Stomach (tissue), 9 donors: ENCODE measurements around the gene EFNB1. TPM values are rescaled to one million over a fixed set of nuclear protein-coding genes. Genes with fewer than 3 reads are reported as not detected.
A peak's percentile ranks its signal among the peaks of the same experiment; 100 is the strongest.

ENCODE experiments used
- DNase-seq, 2 donors: peaks; one replicate each; pipeline versions ENCODE4 v3.0.0 to v3.0.0-alpha.2; 2013 to 2019
- H3K27ac ChIP-seq, 5 donors: fragments of 200-600 bp in 4 of 5; sonication (generic) in 4 of 5; one replicate each; pipeline ENCODE4 v1.5.1; 2013 to 2019; ENCODE audit warnings: mild to moderate bottlenecking in 1 of 5, moderate library complexity in 1 of 5
- H3K27me3 ChIP-seq, 3 donors: fragments of 200-600 bp; sonication (generic); one replicate each; pipeline ENCODE4 v1.5.1; 2017 to 2019; ENCODE audit warnings: mixed run types in 1 of 3
- H3K36me3 ChIP-seq, 4 donors: fragments of 200-600 bp; sonication (generic); 1 replicate in 3 of 4; 2 replicates in 1 of 4; pipeline ENCODE4 v1.5.1; 2016 to 2019
- H3K4me1 ChIP-seq, 4 donors: fragments of 200-600 bp; sonication (generic); one replicate each; pipeline ENCODE4 v1.5.1; 2016 to 2019
- H3K4me3 ChIP-seq, 4 donors: fragments of 200-600 bp; sonication (generic) in 3 of 4; one replicate each; pipeline ENCODE4 v1.5.1; 2016 to 2019; ENCODE audit warnings: mild to moderate bottlenecking in 1 of 4
- H3K9me3 ChIP-seq, 4 donors: fragments of 200-600 bp; sonication (generic); one replicate each; pipeline ENCODE4 v1.5.1; 2016 to 2019
- EP300 ChIP-seq: sonication (generic); formaldehyde crosslinking; IDR thresholded peaks from one replicate; pipeline ENCODE4 v1.6.1; 2017; ENCODE audit warnings: antibody characterized with exemption
- POLR2A ChIP-seq, 4 donors: fragments of 450-650 bp; IDR thresholded peaks; one replicate each; pipeline ENCODE4 v1.6.1; 2016; ENCODE audit warnings: antibody characterized with exemption in 4 of 4, control low read depth in 2 of 4, mild to moderate bottlenecking in 1 of 4, moderate library complexity in 1 of 4
- POLR2AphosphoS5 ChIP-seq, 3 donors: sonication (generic); formaldehyde crosslinking; IDR thresholded peaks; one replicate each; pipeline ENCODE4 v1.6.1; 2016; ENCODE audit warnings: antibody characterized with exemption in 3 of 3
- WGBS, 5 donors: extraction: QIAGEN DNeasy Blood & Tissue Kit in 3 of 5; methylation state at CpG; one replicate each; pipeline versions ENCODE4 v1.1.5 to v1.1.7; 2013 to 2018; 5-methylcytosine and 5-hydroxymethylcytosine counted together
- intact Hi-C: fragments of 100-400 bp; cut with DNase I; formaldehyde crosslinking; loops from one replicate; pipeline ENCODE4 v1.15.1; 2023; ENCODE audit warnings: low total_unique reads
- polyA plus RNA-seq, 3 donors: library from polyadenylated mRNA; stranded (reverse); fragments of 200-250 nt; gene quantifications; one replicate each; pipeline ENCODE4 v1.2.3, GENCODE V29; 2013
- total RNA-seq, 5 donors: library from RNA; depleted of rRNA; stranded (reverse); fragments of >200 nt; gene quantifications; one replicate each; pipeline versions ENCODE4 v1.1.0 to v1.2.3, GENCODE V29; 2014 to 2016
- TF ChIP-seq, protein P1 (sequence below), 7 experiments: fragments of 450-650 bp in 4 of 7; fragments of 200-600 bp in 3 of 7; sonication (generic) in 3 of 7; IDR thresholded peaks; one replicate each; pipeline ENCODE4 v1.5.1; 2016 to 2019; ENCODE audit warnings: antibody characterized with exemption in 7 of 7, control low read depth in 2 of 7, mild to moderate bottlenecking in 1 of 7
- donor health status: healthy with polysubstance abuse.
- donor health status: Bipolar disorder and iron deficiency.
- donor health status: healthy.

Gene EFNB1
- total and polyA plus RNA-seq, 8 donors, result 5.8 to 160 (median 20.0) TPM

DNA sequence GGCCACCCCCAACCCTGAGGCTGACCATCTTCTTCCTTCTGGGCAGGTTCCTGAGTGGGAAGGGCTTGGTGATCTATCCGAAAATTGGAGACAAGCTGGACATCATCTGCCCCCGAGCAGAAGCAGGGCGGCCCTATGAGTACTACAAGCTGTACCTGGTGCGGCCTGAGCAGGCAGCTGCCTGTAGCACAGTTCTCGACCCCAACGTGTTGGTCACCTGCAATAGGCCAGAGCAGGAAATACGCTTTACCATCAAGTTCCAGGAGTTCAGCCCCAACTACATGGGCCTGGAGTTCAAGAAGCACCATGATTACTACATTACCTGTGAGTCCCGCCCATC is 9.7 kb downstream of the EFNB1 start:
- H3K27ac ChIP-seq, result no peak overlapping the region
- DNase-seq, result no peak
- TF ChIP-seq POLR2A (IDR thresholded peaks at IDR 0.05), result no peak
- no peaks in the 10 kb centered on the region for H3K9me3 ChIP-seq
- 78 to 94% (median 86%) methylated on average over 2 to 8 of the region's 8 CpGs for WGBS, 5 donors
- H3K27me3 ChIP-seq, result peaks cover 0 to 6% (median 0%) of the 10 kb centered on the region in 3 donors
- H3K4me1 ChIP-seq, result peaks cover 0 to 45% (median 24%) of the 10 kb centered on the region in 4 donors
- H3K4me3 ChIP-seq, result no peak overlapping the region
- intact Hi-C loops, result loop anchor here (10.0 kb wide), 1 partner anchor 326 kb away; the partner anchor contains the start of gene PJA1
- peaks cover 0 to 26% (median 23%) of the 10 kb centered on the region in 4 donors for H3K36me3 ChIP-seq

DNA sequence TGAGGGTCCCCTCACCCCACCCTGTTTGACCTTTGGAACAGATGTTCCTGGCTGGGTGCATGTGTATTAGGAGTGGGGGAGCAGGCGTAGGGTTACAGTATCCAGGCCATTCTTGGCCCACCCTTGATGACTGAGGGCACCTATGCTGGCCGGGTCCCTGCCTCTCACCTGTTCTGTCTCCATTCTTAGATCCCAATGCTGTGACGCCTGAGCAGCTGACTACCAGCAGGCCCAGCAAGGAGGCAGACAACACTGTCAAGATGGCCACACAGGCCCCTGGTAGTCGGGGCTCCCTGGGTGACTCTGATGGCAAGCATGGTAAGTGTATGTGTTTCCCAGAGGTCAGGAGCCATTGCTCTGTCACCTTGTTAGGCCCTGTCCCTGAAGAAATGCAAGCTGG is 10.9 kb downstream of the EFNB1 start:
- TF ChIP-seq, protein P1, sequence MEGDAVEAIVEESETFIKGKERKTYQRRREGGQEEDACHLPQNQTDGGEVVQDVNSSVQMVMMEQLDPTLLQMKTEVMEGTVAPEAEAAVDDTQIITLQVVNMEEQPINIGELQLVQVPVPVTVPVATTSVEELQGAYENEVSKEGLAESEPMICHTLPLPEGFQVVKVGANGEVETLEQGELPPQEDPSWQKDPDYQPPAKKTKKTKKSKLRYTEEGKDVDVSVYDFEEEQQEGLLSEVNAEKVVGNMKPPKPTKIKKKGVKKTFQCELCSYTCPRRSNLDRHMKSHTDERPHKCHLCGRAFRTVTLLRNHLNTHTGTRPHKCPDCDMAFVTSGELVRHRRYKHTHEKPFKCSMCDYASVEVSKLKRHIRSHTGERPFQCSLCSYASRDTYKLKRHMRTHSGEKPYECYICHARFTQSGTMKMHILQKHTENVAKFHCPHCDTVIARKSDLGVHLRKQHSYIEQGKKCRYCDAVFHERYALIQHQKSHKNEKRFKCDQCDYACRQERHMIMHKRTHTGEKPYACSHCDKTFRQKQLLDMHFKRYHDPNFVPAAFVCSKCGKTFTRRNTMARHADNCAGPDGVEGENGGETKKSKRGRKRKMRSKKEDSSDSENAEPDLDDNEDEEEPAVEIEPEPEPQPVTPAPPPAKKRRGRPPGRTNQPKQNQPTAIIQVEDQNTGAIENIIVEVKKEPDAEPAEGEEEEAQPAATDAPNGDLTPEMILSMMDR (IDR thresholded peaks at IDR 0.05), result no peak
- TF ChIP-seq POLR2AphosphoS5 (IDR thresholded peaks at IDR 0.05) (no peak), EP300 (no peak), POLR2A (IDR thresholded peaks at IDR 0.05) (no peak)
- peaks cover 0 to 33% (median 18%) of the 10 kb centered on the region in 4 donors for H3K4me1 ChIP-seq
- no peaks in the 10 kb centered on the region for H3K9me3 ChIP-seq
- no peak for DNase-seq
- H3K27ac ChIP-seq, result no peak overlapping the region
- intact Hi-C loops, result loop anchor here (10.0 kb wide), 1 partner anchor 325 kb away; the partner anchor contains the start of gene PJA1
- WGBS, 5 donors, result 67 to 100% (median 79%) methylated on average over 1 to 4 of the region's 4 CpGs
- peaks cover 0 to 31% (median 23%) of the 10 kb centered on the region in 4 donors for H3K36me3 ChIP-seq
- H3K27me3 ChIP-seq, result peaks cover 0 to 6% (median 0%) of the 10 kb centered on the region in 3 donors
- H3K4me3 ChIP-seq, result no peak overlapping the region

DNA sequence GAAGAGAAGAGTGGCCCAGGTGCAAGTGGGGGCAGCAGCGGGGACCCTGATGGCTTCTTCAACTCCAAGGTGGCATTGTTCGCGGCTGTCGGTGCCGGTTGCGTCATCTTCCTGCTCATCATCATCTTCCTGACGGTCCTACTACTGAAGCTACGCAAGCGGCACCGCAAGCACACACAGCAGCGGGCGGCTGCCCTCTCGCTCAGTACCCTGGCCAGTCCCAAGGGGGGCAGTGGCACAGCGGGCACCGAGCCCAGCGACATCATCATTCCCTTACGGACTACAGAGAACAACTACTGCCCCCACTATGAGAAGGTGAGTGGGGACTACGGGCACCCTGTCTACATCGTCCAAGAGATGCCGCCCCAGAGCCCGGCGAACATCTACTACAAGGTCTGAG is 11.4 kb downstream of the EFNB1 start:
- Histone ChIP-seq H3K27ac (no peak overlapping the region), H3K9me3 (no peaks in the 10 kb centered on the region), H3K36me3 (peaks cover 0 to 31% (median 23%) of the 10 kb centered on the region in 4 donors), H3K4me1 (peaks cover 0 to 30% (median 16%) of the 10 kb centered on the region in 4 donors), H3K27me3 (peaks cover 0 to 3% (median 0%) of the 10 kb centered on the region in 3 donors), H3K4me3 (no peak overlapping the region)
- DNase-seq, result no peak
- TF ChIP-seq POLR2A (IDR thresholded peaks at IDR 0.05) (no peak), EP300 (no peak), POLR2AphosphoS5 (IDR thresholded peaks at IDR 0.05) (no peak)
- TF ChIP-seq, protein P1 (IDR thresholded peaks at IDR 0.05), result no peak
- WGBS, 5 donors, result 65 to 95% (median 92%) methylated on average over 7 to 22 of the region's 22 CpGs
- intact Hi-C loops, result no loop called here

DNA sequence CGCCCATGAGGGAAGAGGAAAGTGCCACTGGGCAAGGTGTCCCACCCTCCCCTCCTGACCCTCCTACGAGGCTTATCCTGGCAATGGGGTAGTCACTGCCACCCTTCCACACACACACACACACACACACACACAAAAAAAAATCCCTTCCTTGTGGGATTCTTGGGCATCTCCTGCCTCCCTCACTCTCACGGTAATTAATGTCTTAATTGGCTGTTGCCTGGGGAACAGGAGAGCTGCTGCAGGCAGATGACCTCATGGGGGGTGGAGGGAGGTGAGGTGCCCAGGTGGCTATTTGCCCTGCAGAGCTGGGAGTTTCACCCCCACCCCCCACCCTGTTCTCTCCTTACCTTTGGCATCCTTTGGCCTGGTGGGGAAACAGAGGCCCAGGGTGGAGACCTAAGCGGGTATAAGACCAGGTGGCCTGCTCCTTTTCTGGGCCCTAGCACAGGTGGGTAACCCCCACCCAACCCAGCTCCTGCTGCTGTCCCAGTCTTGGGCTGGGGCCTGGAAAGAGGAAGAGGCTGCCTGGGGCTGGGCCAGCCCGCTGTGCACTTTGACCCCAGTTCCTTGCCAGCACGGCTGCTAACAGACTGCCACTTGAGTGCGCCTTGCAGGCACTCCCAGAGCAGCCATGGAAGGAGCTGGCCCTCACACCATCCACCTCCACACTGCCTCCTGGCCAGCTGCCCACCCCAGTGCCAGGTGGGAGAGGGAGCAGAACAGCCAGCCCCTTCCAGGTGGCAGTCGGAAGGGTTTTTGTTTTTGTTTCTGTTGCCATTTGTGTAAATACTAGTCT is 12.6 kb downstream of the EFNB1 start:
- H3K27me3 ChIP-seq, result peaks cover 0 to 3% (median 0%) of the 10 kb centered on the region in 3 donors
- H3K4me1 ChIP-seq, result peaks cover 0 to 30% (median 17%) of the 10 kb centered on the region in 4 donors
- peak in 2 of 3 donors; percentile 11 to 21 for TF ChIP-seq POLR2AphosphoS5 (IDR thresholded peaks at IDR 0.05)
- no peak for TF ChIP-seq POLR2A (IDR thresholded peaks at IDR 0.05)
- DNase-seq, result peak; percentile 55 to 80
- no peak overlapping the region for H3K4me3 ChIP-seq
- 46 to 72% (median 53%) methylated on average over 7 to 8 of the region's 8 CpGs for WGBS, 5 donors
- peaks cover 0 to 31% (median 23%) of the 10 kb centered on the region in 4 donors for H3K36me3 ChIP-seq
- H3K27ac ChIP-seq, result peak overlapping the region in 3 of 5 donors; percentile 32 to 72 (median 57)
- no peaks in the 10 kb centered on the region for H3K9me3 ChIP-seq
- intact Hi-C loops, result no loop called here

DNA sequence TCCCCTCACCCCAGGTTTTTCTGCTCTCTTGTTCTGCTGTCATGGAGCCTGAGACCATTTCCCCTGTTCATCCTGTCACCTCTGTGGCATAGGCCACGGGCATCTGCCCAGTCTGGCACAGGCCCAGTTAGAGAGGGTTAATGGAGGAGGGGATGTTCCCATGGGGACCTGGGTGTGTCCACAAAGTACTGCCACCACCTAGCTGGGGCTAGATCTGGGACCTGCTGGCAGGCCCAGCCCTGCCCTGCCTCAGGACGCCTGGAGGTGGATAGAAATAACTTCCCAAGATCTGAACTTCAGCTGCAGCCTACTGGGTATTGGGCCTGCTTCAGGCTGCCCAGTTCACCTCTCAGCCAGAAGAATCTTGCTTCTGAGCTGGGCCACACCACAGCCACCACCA is 13.5 kb downstream of the EFNB1 start:
- 50 to 90% (median 51%) methylated on average over 1 to 2 of the region's 2 CpGs for WGBS, 5 donors
- H3K4me1 ChIP-seq, result peaks cover 0 to 30% (median 20%) of the 10 kb centered on the region in 4 donors
- no peaks in the 10 kb centered on the region for H3K9me3 ChIP-seq
- intact Hi-C loops, result no loop called here
- peaks cover 0 to 3% (median 0%) of the 10 kb centered on the region in 3 donors for H3K27me3 ChIP-seq
- peaks cover 0 to 31% (median 23%) of the 10 kb centered on the region in 4 donors for H3K36me3 ChIP-seq
- peak overlapping the region; percentile 51 to 72 (median 57) for H3K27ac ChIP-seq
- no peak for TF ChIP-seq POLR2AphosphoS5 (IDR thresholded peaks at IDR 0.05)
- TF ChIP-seq EP300, result no peak
- no peak for TF ChIP-seq POLR2A (IDR thresholded peaks at IDR 0.05)
- TF ChIP-seq, protein P1 (IDR thresholded peaks at IDR 0.05), result no peak
- no peak for DNase-seq
- H3K4me3 ChIP-seq, result no peak overlapping the region
